NCI-H128 (cell line): Measurements from ENCODE around the gene C10orf62.
"Not testable (repeated sequence)": the region's sequence is repeated elsewhere in the genome, so short reads cannot be mapped to it uniquely, and the experiment has no call there.

ENCODE experiments used
- DNase-seq: peaks from one replicate; lab custom pipeline; 2025; ENCODE audit not compliant: unreplicated experiment; lab: John Stamatoyannopoulos, UW

The C10orf62 gene, protein sequence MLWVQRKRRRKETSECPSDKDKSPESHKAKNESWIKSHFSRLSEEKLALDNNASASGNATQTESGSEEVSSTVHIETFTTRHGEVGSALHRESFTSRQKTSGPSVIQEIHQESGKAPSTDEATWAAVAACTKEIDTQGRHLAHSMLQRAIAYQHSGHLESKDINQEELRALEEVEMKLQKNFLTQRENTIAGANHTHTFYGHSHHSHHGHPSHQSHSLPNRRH

DNA sequence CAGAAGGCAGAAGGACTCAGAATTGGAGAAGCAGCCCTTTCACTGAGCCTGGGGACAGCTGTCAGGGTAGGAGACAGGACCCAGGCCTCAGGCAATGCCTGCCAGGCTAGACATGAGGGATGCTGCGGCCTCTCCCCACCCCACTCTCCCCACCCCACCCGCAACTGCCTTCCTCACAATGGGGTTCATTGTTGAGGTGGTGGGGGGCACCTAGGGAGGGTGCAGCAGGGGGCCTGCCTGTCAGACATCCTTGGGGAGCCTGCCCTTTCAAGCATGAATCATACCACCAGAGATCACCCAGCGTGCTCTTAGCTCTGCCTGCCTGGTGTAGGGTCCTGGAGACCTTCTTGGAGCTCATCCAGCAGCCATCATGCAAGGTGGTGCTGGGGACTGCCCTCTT is at the start of gene C10orf62:
TSS of gene C10orf62 (plus strand) at position 243 of the 400 bp plus-strand sequence. CDS start 177 bp downstream, outside the sequence.
- DNase-seq: no peak

DNA sequence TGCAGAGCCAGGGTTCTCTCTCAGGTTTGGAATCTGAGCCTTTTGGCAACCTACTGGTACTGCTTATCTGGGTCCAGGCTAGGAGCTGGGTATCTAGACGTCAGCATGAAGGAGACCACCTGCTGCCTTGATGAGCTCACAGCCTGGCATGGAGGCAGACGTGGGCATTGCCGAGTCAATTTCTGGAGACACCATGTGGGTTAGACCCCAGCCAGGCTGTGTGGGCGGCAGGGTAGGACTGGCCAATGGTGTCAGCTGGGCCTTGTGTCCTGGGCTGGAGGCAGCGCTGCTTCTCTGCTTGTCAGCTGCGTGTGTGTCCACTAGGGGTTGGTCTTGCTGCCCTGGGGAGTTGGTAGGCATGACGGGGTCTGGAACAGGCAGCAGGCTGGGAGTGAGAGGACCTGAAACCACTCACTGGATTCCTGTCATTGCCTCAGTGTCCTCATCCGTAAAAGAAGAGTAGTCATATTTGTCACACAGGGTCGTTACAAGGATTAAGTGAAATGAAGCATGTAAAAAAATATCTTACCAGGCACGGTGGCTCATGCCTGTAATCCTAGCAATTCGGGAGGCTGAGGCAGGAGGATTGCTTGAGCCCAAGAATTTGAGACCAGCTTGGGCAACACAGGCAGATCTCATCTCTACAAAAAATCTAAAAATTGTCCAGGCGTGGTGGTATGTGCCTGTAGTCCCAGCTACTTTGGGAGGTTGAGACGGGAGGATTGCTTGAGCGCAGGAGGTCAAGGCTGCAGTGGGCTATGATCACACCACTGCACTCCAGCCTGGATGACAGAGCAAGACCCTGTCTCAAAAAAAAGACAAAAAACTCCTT is 48.6 kb upstream of the C10orf62 start:
- DNase-seq: no peak

DNA sequence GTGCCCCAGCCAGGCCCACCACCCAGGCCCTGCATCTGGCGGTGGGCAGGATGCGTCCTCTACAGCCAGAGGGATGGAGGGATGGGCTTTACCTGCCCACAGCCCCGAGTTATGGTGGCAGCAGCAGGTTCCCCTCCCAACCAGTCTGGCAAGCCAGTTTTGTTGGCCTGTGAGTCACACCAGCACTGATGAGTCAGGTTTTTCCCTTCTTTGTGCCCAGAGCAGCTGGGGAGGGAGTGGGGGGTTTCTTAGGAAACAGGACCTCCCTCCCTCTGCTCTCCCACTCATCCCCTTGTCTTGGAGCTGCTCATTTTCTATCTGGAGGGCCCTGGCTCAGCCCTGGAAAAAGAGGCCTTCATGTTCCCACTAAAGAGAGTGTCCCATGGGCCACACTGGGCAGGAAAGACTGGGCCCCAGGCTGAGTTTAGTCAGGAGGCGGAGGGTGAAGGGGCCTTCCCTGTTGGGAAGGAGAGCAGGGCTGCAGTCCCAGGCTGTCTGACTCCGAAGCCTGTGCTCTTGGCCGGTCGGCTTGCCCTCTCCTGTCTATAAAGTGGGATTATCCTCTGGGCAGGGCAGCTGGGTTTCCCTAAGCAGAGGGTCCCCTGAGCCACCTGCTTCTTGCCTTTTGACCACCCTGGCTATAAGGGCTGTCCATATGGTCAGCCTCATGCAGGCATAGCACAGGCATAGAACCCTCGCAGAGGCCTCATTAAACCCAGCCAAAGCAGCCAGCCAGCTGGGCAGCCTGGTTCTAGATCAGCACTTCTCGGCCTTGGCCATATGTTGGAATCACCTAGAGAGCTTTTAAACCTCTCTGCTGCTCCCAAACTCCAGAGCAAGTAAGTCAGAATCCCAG is 47.1 kb upstream of the C10orf62 start:
- DNase-seq: no peak

DNA sequence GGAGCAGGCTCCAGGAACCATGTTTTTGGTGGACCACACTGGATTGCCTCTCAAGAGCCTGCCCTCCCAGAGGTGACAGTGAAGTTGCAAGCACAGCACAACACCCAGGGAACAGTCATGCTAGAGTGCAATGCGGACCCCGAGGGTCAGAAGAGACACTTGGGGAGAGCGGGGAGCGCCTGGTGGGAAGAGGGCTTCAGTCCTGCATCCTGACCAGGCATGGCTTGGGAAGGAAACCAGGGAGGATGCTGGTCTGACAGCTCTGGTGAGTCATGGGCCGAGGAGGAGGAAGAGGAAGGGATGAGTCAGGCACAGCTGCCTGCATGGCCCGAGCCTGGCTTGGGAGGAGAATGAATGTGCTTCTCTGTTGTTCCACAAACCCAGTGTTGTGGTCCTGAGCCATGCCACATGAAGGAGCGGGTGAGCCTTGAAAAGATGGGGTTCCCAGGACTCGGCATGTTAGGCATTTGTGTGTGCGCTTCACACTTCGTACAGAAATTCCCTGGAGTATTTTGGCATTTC is 46.4 kb upstream of the C10orf62 start:
- DNase-seq: no peak

DNA sequence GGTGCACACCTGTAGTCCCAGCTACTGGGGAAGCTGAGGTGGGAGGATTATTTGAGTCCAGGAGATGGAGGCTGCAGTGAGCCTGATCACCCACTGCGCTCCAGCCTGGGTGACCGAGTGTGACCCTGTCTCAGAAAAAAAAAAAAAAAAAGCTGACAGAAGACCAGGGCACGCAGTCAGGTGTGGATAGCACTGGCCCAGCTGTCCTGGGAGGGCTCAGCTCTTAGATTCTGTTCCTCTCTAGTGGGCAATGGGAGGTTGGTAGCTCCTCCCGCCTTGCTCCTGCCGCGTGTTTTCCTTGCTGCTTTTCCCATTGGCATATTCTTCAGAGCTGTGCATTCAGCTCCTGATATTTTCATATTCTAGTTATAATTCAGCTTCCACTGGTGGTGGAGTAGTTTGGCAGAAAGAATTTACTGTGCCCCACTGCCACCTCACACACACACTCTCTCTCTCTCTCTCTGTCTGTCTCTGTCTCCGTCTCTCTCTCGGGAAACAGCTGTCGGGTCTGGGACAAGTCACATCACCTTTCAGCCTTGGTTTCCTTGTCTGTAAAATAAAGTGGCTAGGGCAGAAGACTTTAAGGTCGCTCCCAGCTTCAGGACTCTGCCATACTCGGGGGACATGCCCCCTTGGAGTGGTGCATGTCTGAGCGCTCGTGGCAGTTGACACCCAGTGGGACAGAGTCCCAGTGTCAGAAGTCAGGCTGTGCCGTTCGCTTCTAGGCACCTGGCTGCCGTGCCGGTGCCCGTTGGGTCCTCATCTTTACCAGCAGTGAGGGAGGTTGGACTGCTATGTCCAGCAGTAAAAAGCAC is 42.9 kb upstream of the C10orf62 start:
- no peak for DNase-seq

DNA sequence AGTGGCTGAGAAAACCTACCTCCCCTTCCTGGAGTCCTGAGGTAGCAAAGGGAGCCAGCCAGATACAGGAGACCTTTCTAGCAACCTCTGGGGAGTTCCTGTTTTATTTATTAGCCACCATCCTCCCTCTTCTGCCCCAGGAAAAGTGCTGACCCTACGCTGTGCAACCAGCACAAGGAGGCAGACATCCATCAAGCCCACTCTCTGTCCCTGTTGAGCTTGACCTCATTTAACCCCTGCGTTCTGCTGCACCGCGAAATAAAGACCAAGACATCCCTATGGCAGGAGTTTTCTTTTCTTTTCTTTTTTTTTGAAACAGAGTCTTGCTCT is 42.3 kb upstream of the C10orf62 start:
- DNase-seq: no peak

DNA sequence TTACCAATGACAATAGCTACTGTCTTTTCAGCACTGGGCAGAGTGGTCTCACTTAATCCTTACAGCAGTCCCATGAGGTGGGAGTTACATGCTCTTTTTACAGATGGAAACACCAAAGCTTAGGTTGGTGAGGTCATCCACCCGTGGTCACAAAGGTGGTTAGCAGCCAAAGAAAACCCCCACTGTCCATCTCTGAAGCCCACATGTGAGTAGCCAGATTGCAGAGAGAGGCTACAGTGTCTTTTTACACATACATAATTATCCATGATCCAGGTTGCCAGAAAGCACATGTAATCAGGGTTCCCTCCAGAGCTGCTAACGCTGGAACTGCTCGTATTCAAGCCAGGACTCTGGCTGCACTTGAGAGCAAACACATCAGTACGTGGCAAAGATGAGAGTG is 41.6 kb upstream of the C10orf62 start:
- DNase-seq: no peak

DNA sequence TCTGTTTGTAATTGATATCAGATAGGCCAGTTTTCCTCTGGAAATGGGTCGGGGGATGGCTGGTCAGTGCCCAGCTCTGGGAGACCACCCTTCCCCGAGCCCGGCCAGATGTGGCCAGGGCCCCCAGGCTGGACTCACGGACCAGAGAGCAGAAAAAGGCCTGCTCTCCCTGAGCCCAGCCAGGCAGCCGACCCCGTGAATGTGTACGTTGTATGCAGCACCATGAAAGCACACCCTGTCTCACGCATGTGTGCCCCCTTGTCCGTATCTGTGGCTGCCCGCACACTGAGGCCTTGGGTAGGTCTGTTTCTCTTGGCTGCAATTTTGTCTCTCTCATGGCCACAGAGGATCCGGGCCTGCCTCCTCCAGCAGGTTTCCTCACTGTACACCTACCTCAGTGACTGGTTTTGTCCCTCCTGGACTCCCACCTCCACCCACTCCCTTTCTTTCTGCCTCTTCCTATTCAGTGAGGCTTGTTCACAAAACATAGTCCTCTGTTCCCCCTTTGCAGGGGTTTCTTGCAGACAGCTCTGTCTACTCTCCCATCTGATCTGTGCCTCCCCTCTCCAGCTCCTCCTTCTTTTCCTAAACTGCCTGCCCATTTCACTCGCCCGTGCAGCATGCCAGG is 40.6 kb upstream of the C10orf62 start:
- DNase-seq: no peak

DNA sequence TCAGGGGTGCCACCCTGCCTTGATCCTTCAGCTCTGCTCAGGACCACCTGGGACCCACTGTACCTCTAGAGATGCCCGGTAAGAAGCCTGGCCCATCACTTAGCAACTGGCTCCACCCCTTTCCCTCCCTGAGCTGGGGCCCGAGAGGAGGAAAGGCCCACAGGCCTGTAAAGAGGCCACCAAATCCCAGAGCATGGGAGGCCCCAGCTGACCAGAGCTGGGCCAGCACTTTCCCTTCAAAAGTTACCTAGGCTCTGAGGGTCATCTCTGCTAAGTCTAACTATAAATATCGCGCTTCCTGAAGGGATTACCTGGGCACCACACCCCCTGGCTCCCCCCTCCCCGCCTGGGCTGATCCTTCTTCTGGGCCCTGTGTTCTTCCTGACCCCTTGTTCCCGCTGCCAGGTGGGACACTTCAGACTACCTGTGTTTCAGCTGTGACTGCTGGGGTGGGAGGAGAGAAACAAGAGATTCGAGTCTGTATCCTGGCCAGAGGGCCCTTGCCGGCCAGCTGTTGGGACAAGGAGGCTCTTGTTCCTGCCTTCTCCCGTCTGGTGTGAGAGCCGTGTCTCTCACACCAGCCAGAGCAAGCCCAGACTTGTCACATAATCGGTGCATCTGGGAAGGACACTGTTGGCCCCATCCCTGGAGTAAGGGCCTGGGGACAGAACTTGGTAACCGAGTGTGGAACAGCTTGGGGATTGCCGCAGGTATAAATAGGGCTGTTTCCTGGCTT is 39.8 kb upstream of the C10orf62 start:
- no peak for DNase-seq

DNA sequence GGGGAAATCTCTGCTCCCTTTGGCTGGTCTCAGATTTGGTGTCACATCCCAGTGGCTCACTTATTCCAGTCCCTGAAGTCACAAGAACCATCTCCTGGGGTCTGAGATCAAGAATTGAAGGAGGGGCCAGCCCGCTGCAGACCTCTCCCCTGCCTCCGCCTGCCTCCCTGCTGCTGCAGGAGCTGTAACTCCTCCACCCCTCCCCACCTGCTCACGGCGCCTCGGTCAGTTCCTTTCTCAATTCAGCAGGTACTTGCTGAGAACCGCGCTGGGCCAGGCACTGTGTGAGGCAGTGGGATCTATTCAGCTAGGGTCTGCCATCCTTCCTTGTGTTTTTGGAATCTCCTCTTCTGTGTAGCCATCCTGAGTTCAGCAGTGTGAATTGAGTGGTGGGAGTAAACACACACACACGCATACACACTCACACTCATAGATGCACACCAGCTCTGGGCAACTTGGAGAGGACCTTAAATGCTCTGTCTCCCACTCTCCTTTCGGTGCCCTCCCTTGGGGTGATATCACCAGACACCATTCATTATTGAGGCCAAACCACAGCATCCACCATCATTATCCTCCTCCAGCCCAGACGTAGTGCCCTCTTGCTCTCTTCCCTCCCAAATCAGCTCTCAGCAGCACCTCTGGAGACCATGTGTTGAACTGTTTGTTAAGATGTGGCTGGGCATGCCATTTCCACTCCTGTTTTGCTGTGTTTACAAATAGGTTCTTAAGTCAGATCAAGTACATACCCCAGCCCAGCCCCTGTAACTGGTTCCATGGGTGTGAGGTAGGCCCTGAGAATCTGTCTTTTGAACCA is 39.0 kb upstream of the C10orf62 start:
- DNase-seq: no peak

DNA sequence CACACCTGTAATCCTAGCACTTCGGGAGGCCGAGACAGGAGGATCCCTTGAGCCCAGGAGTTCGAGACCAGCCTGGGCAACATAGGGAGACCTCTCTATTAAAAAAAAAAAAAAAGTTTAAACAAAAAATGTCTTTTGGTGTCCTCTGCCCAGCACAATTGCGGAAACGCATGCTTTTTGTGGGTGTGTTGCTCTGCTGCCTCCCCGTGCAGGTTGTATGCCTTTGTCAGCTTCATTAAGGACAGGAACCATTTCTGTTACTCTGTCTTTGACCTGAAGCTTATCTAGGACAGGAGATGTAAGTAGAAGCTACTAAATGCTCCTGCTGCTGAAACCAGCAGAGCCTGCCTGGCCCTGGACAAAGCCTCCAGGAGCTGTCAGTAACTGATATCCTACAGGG is 38.2 kb upstream of the C10orf62 start:
- DNase-seq: no peak

DNA sequence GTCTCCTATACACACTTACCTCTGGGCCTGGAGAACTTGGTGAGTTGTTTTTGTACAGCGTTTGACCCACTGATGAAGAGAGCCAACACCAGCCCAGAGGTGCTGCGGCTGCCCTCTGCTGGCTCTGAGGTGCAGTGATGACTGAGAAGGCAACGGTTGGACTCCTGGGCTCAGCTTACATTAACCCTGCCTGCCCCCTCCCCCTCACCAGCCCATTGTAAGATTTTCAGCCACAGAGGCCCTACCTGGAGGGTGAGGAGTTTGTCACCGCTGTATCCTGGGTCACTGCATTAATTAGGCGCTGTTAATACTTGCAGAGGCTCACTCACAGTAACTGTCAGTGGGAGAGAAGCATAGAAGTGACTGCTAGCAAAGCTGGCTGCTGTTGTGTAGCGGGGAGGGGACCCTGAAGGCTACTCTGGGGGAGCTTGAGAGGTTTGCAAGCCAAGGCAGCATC is 35.9 kb upstream of the C10orf62 start:
- DNase-seq: no peak

DNA sequence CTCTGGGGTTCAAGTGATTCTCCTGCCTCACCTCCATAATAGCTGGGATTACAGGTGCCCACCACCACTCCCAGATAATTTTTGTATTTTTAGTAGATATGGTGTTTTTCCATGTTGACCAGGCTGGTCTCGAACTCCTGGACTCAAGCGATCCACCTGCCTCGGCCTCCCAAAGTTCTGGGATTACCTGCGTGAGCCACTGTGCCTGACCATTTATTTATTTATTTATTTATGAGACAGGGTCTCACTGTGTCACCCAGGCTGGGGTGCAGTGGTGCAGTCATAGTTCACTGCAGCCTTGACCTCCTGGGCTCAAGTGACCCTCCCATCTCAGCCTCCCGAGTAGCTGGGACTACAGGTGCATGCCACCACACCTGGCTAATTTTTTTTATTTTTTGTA is 35.2 kb upstream of the C10orf62 start:
- not testable (repeated sequence) for DNase-seq

DNA sequence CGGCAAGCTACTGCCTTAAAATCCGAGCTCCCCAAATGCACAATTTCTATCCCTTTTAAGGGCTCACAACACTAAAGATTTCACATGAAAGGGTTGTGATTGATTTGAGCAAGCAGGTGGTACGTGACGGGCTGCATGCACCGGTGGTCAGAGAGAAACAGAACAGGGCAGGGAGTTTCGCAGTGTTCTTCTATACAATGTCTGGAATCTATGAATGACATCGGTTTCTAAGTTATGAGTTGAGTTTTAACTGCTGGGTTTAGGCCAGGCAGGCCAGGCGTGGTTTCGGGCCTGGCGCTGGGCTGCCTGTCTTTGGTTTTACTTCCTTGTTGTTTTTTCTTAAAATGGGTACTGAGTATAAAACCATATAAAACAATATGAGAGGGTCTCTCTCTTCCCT is 34.0 kb upstream of the C10orf62 start:
- DNase-seq: not testable (repeated sequence)

DNA sequence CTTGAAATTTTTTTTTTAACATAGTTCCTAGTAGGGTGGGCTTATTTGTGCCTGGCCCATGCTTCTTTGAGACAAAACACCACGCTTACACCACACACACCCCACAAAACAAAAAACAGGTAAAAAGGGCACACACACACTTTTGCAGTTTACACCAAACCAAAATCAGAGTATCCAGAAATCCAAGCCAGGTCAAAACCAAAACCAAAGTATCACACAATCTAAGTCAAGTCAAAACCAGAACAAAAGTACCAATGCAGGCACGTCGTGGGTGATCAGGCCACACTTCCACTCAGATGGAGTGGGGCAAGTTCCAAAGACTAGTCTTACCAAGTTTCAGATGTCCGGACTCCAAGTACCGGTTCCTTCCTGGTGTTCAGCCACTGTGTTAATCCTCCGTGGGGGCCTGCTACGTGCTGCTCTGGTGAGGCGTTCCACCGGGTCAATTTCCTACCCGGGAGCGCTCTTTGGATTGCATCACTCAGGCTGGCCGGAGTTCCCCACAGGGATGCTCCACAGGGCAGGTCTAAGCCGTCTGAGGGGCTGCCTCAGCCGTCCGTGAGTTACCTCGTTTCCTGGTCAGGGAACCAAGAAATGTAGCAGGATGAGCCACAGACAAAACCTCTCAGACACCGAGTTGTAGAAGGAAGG is 28.7 kb upstream of the C10orf62 start:
- DNase-seq: not testable (repeated sequence)

DNA sequence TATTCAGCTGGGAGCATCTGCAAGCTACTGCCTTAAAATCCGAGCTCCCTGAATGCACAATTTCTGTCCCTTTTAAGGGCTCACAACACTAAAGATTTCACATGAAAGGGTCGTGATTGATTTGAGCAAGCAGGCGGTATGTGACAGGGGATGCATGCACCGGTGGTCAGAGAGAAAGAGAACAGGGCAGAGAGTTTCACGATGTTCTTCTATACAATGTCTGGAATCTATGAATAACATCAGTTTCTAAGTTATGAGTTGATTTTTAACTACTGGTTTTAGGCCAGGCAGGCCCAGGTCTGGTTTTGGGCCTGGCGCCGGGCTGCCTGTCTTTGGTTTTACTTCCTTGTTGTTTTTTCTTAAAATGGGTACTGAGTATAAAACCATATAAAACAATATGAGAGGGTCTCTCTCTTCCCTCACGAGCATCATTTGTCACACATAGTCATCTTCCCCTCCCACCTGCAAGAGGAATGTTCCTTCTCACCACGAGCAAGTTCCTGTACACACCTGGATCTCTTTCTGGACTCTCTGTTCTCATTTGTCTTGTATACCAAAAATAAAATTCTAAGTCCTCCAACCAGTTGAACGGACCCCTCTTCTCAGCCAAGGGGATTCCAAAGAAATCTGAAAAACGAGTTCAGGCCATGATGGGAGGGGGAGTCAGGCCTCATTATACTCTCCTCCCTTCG is 28.0 kb upstream of the C10orf62 start:
- DNase-seq: not testable (repeated sequence)

DNA sequence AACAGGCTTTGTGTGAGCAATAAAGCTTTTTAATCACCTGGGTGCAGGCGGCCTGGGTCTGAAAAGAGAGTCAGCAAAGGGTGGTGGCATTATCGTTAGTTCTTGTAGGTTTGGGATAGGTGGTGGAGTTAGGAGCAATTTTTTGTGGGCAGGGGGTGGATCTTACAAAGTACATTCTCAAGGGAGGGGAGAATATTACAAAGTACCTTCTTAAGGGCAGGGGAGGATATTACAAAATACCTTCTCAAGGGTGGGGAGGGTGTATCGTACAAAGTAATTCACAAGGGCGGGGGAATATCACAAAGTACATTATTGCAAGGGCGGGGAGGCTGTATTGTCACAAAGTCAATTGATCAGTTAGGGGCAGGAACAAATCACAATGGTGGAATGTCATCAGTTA is 27.2 kb upstream of the C10orf62 start:
- DNase-seq: not testable (repeated sequence)
